Ishikawa (cell line): Measurements from ENCODE around the gene CAPS.
A peak's percentile ranks its signal among the peaks of the same experiment; 100 is the strongest.

Source experiments
- CEBPB ChIP-seq: IDR thresholded peaks from 2 replicates; pipeline ENCODE4 v1.6.1; 2012
- CREB1 ChIP-seq: IDR thresholded peaks from 2 replicates; pipeline ENCODE4 v1.6.1; 2012; ENCODE audit warnings: low read depth
- EGR1 ChIP-seq: IDR thresholded peaks from 2 replicates; pipeline ENCODE4 v1.6.1; 2012
- EP300 ChIP-seq: IDR thresholded peaks from 2 replicates; pipeline ENCODE4 v1.6.1; 2012; ENCODE audit warnings: borderline replicate concordance
- FOXM1 ChIP-seq: IDR thresholded peaks from 2 replicates; pipeline ENCODE4 v1.6.1; 2012; ENCODE audit warnings: low read depth, borderline replicate concordance
- NFIC ChIP-seq: IDR thresholded peaks from 2 replicates; pipeline ENCODE4 v1.6.1; 2012
- RAD21 ChIP-seq: IDR thresholded peaks from 2 replicates; pipeline ENCODE4 v1.6.1; 2012; ENCODE audit warnings: low read depth
- REST ChIP-seq: IDR thresholded peaks from 2 replicates; pipeline ENCODE4 v1.6.1; 2012; ENCODE audit warnings: low read depth, mild to moderate bottlenecking
- TCF12 ChIP-seq: IDR thresholded peaks from 2 replicates; pipeline ENCODE4 v1.6.1; 2012; ENCODE audit warnings: low read depth
- TEAD4 ChIP-seq: IDR thresholded peaks from 2 replicates; pipeline ENCODE4 v1.6.1; 2012
- YY1 ChIP-seq: IDR thresholded peaks from 2 replicates; pipeline ENCODE4 v1.6.1; 2012; ENCODE audit warnings: low read depth
- ZBTB7A ChIP-seq: IDR thresholded peaks from 2 replicates; pipeline ENCODE4 v1.6.1; 2012; ENCODE audit warnings: low read depth
- TF ChIP-seq, protein P1 (sequence below): IDR thresholded peaks from 2 replicates; pipeline ENCODE4 v1.6.1; 2012
- TF ChIP-seq, protein P2 (sequence below): IDR thresholded peaks from 2 replicates; pipeline ENCODE4 v1.6.1; 2012

The CAPS gene

DNA sequence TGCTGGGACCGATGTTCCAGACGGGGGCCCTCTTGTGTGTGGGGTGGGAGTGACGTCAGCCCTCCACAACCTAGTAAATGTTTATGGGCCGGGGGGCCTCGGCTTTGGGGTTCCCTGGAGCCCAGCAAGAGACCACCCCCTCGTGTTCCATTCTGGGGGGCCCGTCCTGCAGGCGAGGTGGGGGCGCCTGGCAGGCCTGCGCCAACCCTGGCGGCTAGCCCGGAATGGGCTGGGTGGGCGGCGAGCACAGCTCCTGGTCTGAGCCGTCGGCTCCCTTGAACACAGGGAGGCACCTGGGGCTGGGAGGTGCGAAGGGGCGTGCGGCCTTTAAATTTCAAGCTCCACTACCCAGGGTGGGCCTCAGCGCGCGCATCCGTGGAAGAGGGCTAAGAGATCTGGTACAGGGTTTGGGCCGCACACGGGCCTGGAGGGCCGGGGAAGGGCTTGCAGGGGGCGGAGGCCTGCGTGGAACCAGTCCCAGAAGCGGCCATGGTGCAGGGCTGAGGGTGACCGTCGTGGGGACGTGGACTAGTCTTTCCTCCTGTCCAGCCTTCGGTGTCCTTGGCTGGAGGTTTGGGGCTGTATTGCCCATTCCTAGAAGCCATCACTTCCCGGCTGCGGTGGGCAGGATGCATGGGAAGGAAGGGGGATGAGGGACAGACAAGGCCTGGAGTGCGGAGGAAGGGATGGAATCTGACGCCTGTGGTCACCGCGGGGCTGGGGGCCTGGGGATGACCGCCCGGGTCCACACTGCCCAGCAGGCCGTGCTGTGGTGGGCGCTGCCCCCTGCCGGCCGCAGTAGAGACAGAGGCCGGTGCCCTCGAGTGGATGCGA, 21.9 kb upstream of the CAPS start:
- TF ChIP-seq EP300 (no peak), EGR1 (no peak), FOXM1 (no peak), ZBTB7A (no peak), TEAD4 (no peak), CREB1 (no peak), NFIC (peak; percentile 28; the same call in 1 of the 2 replicates), RAD21 (peak; percentile 41; the same call in 1 of the 2 replicates)
- TF ChIP-seq, protein P1, sequence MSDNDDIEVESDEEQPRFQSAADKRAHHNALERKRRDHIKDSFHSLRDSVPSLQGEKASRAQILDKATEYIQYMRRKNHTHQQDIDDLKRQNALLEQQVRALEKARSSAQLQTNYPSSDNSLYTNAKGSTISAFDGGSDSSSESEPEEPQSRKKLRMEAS, result no peak

- no peak for TF ChIP-seq YY1
Measured at GRCh38 chr19:5892772-5893275, 21.2 kb upstream of the CAPS start.

DNA sequence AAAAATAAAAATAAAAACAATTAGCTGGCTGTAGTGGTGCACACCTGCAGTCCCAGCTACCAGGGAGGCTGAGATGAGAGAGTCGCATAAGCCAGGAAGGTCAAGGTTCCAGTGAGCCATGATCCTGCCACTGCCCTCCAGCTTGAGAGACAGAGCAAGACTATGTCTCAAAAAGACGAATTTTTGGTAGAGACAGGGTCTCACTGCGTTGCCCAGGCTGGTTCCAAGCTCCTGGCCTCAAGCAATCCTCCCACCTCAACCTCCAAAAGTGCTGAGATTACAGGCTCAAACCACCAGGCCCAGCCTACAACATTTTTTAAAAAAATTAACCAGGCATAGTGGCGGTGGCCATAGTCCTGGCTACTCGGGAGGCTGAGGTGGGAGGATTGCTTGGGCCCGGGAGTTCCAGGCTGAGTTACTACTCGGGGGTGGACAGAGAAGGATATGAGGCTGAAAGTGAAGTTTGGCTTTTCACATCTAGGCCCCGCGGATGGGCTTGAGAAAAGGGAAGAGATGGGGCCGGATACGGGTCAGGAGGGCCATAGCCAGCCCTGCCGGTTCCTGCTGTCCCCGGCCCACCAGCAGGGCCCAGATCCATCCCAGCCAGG, 20.7 kb upstream of the CAPS start:
- TF ChIP-seq, protein P2, sequence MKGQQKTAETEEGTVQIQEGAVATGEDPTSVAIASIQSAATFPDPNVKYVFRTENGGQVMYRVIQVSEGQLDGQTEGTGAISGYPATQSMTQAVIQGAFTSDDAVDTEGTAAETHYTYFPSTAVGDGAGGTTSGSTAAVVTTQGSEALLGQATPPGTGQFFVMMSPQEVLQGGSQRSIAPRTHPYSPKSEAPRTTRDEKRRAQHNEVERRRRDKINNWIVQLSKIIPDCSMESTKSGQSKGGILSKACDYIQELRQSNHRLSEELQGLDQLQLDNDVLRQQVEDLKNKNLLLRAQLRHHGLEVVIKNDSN, result no peak
- no peak for TF ChIP-seq CREB1
- TF ChIP-seq EGR1, result no peak
- no peak for TF ChIP-seq FOXM1
- TF ChIP-seq CEBPB, result no peak
- TF ChIP-seq EP300, result no peak
- no peak for TF ChIP-seq YY1

DNA sequence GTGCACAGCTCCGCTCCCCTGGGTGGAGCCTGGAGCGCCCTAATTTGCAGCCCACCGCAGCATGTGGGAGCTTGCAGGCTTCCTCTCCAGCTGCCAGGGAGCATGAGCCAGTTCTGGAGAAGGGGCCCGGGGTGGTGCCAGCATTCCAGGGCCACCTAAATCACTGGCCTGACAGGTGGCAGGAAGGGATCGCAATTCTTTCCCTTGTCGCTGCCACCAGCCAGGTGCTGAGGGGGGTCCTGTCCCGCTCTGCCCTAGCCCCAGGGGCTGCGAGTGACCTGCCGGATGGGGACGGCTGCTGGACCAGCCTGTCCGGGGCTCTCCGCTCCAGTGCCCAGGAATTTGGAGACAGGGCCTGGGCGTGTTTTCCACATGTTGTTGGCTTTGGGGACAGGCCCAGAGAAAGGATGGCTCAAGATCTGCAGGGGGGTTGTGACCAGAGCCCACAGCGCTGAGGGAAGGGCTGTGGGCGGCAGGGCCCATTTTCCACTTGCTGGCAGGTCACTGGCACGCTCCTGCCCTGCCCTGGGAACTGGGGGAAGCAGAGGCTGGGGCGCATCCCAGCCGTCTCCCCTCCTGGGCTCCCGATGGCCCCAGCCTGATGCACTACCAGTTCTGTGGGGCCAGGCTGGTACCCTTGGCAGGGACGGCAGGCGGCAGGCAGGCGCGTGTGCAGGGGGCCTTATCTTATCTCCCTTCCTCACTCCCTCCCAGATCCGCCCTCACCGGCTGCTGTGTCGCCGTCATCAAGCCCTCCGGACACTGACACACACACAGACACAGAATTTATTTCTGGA, 19.9 kb upstream of the CAPS start:
- TF ChIP-seq, protein P2, result peak; percentile 2; the same call in 1 of the 2 replicates
- peak; percentile 83 for TF ChIP-seq NFIC
- TF ChIP-seq TEAD4, result peak; percentile 96; the same call in 1 of the 2 replicates
- TF ChIP-seq TCF12, result peak; percentile 99
- TF ChIP-seq FOXM1, result peak; percentile 91
- peak; percentile 97 for TF ChIP-seq EP300
- TF ChIP-seq CEBPB, result no peak; the same call in none of the 2 replicates
- peak; percentile 98 for TF ChIP-seq ZBTB7A
- no peak for TF ChIP-seq CREB1
- no peak; the same call in 1 of the 2 replicates for TF ChIP-seq RAD21
- TF ChIP-seq, protein P1, result peak; percentile 76; the same call in 1 of the 2 replicates
- TF ChIP-seq REST, result no peak
- TF ChIP-seq EGR1, result peak; percentile 57; the same call in 1 of the 2 replicates

DNA sequence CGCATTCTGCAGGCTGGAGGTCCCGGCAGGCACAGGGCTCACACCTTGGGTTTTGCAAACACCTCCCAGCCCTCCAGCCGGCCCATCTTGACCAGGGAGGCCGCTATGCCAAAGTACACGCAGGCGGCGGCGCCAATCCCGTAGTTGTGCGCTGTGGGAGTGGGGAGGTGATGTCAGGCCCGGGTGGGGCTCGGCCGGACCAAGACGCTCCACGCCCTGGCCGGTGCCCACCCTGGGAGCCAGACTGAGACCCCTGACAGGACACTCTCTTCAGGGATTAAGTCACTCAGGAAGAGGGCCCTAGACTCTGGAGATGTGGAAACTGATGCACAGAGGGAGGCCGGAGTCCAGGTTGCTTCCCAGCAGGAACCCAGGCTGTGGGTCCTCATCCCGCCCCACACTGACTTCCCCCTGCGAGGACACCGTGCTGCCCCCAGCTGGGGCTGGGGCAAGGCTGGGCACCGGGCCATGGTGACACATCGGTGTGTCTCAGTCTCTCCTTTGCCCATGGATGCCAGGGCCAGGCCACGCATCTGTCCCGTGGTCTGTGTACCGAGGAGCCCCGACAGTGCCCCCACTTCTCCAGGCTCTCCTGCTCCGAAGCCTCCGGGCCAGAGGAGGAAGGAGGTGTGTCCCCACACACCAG, 19.2 kb upstream of the CAPS start:
- no peak for TF ChIP-seq TEAD4
- peak; percentile 62; the same call in 1 of the 2 replicates for TF ChIP-seq TCF12
- TF ChIP-seq, protein P2, result no peak
- TF ChIP-seq CEBPB, result no peak
- peak; percentile 29; the same call in 1 of the 2 replicates for TF ChIP-seq NFIC
- 0 out of 2 replicates have a peak, but pooled peaks have one; percentile 57 for TF ChIP-seq EP300
- TF ChIP-seq FOXM1, result no peak
- no peak for TF ChIP-seq ZBTB7A

DNA sequence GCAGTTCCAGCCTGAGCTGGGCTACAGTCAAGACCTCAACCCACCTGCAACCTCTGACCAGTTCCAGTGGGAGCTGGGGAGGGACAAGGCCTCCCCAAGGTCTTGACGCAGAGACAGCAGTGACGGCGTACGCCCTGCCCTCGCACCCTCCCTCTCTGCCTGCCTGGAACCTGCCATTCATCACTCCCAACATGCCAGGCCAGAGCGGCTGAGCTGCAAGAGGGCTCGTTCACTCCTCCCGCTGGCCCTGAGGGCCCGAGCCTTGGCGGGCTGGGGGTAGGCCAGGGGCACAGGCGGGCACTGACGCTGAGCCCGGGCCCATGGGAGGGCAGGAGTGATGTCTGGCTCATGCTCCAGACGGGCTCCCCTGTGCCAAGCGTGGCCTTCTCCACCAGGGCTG, 18.6 kb upstream of the CAPS start:
- TF ChIP-seq ZBTB7A, result no peak
- TF ChIP-seq, protein P1, result peak; percentile 33; the same call in 1 of the 2 replicates
